Stomach smooth muscle (tissue), 2 donors: ENCODE results near the gene FBXO48.

Experiments
- H3K27ac ChIP-seq: one replicate; pipeline ENCODE4 v1.7.0; 2013; ENCODE audit warnings: mild to moderate bottlenecking, low read length, inconsistent platforms
- H3K27me3 ChIP-seq, 2 donors: one replicate each; pipeline ENCODE4 v1.7.0; 2013; ENCODE audit warnings: low read length in 2 of 2; ENCODE audit not compliant: insufficient read depth in 2 of 2, control insufficient read depth in 1 of 2
- H3K36me3 ChIP-seq, 2 donors: one replicate each; pipeline ENCODE4 v1.7.0; 2013; ENCODE audit warnings: low read length in 2 of 2; ENCODE audit not compliant: control insufficient read depth in 2 of 2, insufficient read depth in 2 of 2
- H3K4me1 ChIP-seq: one replicate; pipeline ENCODE4 v1.7.0; 2013; ENCODE audit warnings: low read length; ENCODE audit not compliant: control insufficient read depth, insufficient read depth
- H3K4me3 ChIP-seq, 2 donors: one replicate each; pipeline ENCODE4 v1.7.0; 2013; ENCODE audit warnings: low read length in 2 of 2
- H3K9ac ChIP-seq, 2 donors: one replicate each; pipeline ENCODE4 v1.7.0; 2013; ENCODE audit warnings: low read length in 2 of 2, mild to moderate bottlenecking in 1 of 2
- H3K9me3 ChIP-seq, 2 donors: one replicate each; pipeline ENCODE4 v1.7.0; 2013; ENCODE audit warnings: low read length in 2 of 2; ENCODE audit not compliant: control insufficient read depth in 2 of 2
- donor health status: healthy.
- donor health status: Pancreatic carcinoma.

FBXO48 gene

GRCh38 chr2:68423966-68424650 is 43.0 kb downstream of the FBXO48 start:
- no peaks in the 10 kb centered on the region for H3K36me3 ChIP-seq
- H3K9me3 ChIP-seq, result no peaks in the 10 kb centered on the region
- H3K4me1 ChIP-seq, result no peaks in the 10 kb centered on the region
- H3K4me3 ChIP-seq, result no peak overlapping the region
- H3K9ac ChIP-seq, result no peak overlapping the region
- no peaks in the 10 kb centered on the region for H3K27me3 ChIP-seq
- H3K27ac ChIP-seq, result no peak overlapping the region

- Histone ChIP-seq H3K9ac (no peak overlapping the region), H3K27ac (no peak overlapping the region), H3K9me3 (no peaks in the 10 kb centered on the region), H3K36me3 (no peaks in the 10 kb centered on the region), H3K27me3 (no peaks in the 10 kb centered on the region), H3K4me3 (no peak overlapping the region), H3K4me1 (no peaks in the 10 kb centered on the region)
These were observed 46.7 kb downstream of the FBXO48 start for GRCh38 chr2:68420254-68420910.

GRCh38 chr2:68418855-68419254 is 48.2 kb downstream of the FBXO48 start:
- Histone ChIP-seq H3K27ac (no peak overlapping the region), H3K4me3 (no peak overlapping the region), H3K36me3 (no peaks in the 10 kb centered on the region), H3K4me1 (no peaks in the 10 kb centered on the region), H3K27me3 (no peaks in the 10 kb centered on the region), H3K9me3 (no peaks in the 10 kb centered on the region), H3K9ac (no peak overlapping the region)

DNA sequence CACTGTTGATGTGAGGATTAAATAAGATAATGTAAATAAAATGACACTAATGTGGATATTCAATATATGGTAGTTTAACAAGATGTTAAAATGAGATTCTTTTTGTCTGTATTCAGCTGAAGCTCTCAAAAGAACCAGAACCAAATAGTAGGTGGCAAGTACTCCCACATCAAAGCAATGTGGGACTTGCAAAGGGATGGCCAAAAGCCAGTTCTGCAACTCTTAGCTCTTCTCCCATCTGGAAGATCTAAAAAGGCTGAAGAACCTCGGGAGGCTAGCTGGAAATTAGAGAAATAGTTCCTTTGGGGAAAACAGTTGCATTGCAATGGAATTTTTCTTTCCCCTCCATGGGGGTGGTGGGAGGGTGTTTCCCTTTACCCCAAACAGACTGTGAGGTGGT is 48.7 kb downstream of the FBXO48 start:
- Histone ChIP-seq H3K9ac (no peak overlapping the region), H3K4me3 (no peak overlapping the region), H3K27me3 (no peaks in the 10 kb centered on the region), H3K36me3 (no peaks in the 10 kb centered on the region), H3K27ac (no peak overlapping the region), H3K4me1 (no peaks in the 10 kb centered on the region), H3K9me3 (no peaks in the 10 kb centered on the region)

DNA sequence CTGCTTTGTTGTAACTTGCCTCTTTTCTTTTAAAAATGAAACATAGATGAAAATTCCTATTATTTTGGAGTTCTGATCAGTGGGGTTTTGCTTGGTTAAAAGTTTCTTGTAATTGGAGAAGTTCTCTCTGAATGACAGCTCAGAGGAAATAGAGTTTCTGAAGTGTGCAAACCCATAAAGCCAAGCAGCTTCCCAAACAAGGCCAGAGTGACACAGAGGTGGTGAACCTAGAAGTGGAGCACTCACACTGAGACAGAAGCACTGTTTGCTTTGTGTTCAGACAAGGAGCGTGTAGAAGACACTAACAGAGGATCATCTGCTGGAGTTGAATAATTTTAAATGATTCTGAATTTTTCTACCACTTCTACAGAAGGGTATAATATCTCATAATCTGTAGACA is 49.2 kb downstream of the FBXO48 start:
- H3K9me3 ChIP-seq, result no peaks in the 10 kb centered on the region
- no peak overlapping the region for H3K27ac ChIP-seq
- H3K27me3 ChIP-seq, result no peaks in the 10 kb centered on the region

GRCh38 chr2:68416081-68416675 is 50.9 kb downstream of the FBXO48 start:
- no peak overlapping the region for H3K9ac ChIP-seq
- H3K4me3 ChIP-seq, result no peak overlapping the region
- no peak overlapping the region for H3K27ac ChIP-seq
- H3K27me3 ChIP-seq, result no peaks in the 10 kb centered on the region
- H3K36me3 ChIP-seq, result no peaks in the 10 kb centered on the region
- no peaks in the 10 kb centered on the region for H3K9me3 ChIP-seq
- H3K4me1 ChIP-seq, result no peaks in the 10 kb centered on the region

More for the DNA sequence above, 49.2 kb downstream of the FBXO48 start:
- H3K4me3 ChIP-seq, result no peak overlapping the region
- H3K4me1 ChIP-seq, result no peaks in the 10 kb centered on the region
- H3K9ac ChIP-seq, result no peak overlapping the region
- no peaks in the 10 kb centered on the region for H3K36me3 ChIP-seq

DNA sequence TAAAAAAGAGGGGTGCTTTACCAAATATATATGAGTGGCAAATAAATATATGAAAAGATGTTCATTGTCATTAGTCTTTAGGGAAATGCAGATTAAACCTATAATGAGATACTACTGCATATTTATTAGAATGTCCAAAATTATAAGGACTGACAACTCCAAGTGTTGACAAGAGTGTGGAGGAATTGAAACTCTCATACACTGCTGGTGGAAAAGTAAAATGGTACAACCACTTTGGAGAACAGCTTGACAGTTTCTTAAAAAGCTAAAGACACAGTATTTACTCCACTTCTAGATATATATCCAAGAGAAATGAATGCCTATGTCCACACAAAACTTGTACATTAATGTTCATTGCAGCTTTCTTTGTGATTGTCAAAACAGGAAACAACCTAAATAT is 51.6 kb downstream of the FBXO48 start:
- no peaks in the 10 kb centered on the region for H3K36me3 ChIP-seq
- no peak overlapping the region for H3K9ac ChIP-seq
- H3K4me3 ChIP-seq, result no peak overlapping the region
- H3K27ac ChIP-seq, result no peak overlapping the region
- H3K9me3 ChIP-seq, result no peaks in the 10 kb centered on the region
- no peaks in the 10 kb centered on the region for H3K4me1 ChIP-seq
- H3K27me3 ChIP-seq, result no peaks in the 10 kb centered on the region

DNA sequence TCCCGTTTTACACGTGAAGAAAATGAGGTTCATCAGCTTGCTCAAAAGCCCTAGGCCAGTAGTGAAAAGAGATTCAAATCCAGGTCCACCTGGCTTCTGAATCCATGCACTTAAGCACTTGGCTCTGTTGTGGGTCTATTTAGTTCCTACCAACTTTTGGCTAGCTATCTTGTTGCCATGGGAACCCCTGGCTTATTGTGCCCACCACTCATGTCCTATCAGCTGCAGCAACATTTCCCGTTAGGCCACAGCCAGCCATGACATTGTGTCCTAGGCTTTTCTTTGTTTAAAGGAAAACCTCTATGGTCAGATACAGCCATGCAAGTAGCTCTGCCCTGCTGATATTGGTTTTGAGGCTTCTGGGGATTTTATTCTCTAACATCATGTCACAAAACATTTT is 52.2 kb downstream of the FBXO48 start:
- Histone ChIP-seq H3K4me1 (no peaks in the 10 kb centered on the region), H3K4me3 (no peak overlapping the region)

DNA sequence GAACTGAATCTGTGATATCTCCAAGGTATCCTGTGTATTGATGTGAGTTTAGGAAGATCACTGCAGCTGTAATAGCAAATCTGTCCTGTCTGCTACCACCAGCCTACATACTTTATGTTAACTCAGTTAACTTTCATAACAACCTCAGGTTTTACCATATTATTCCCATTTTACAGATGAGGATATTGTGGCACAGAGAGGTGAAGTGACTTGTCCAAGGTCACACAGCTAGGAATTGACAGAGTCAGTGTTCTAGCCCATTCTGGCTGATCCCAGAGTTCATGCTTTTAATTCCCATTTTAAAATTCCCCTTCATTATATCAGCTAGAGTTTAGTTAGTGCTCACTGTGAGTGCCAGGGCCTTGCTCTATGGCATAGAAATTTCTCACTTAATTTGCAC is 52.6 kb downstream of the FBXO48 start:
- no peaks in the 10 kb centered on the region for H3K36me3 ChIP-seq
- H3K9ac ChIP-seq, result no peak overlapping the region
- H3K4me3 ChIP-seq, result no peak overlapping the region
- no peaks in the 10 kb centered on the region for H3K9me3 ChIP-seq
- H3K27me3 ChIP-seq, result no peaks in the 10 kb centered on the region
- H3K27ac ChIP-seq, result no peak overlapping the region
- no peaks in the 10 kb centered on the region for H3K4me1 ChIP-seq

More for the DNA sequence above, 52.2 kb downstream of the FBXO48 start:
- no peaks in the 10 kb centered on the region for H3K27me3 ChIP-seq
- H3K36me3 ChIP-seq, result no peaks in the 10 kb centered on the region
- no peak overlapping the region for H3K27ac ChIP-seq
- H3K9ac ChIP-seq, result no peak overlapping the region
- H3K9me3 ChIP-seq, result no peaks in the 10 kb centered on the region

- H3K4me1 ChIP-seq, result no peaks in the 10 kb centered on the region
- H3K4me3 ChIP-seq, result no peak overlapping the region
- no peak overlapping the region for H3K9ac ChIP-seq
- no peaks in the 10 kb centered on the region for H3K36me3 ChIP-seq
- no peak overlapping the region for H3K27ac ChIP-seq
- no peaks in the 10 kb centered on the region for H3K27me3 ChIP-seq
- H3K9me3 ChIP-seq, result no peaks in the 10 kb centered on the region
These were observed 53.6 kb downstream of the FBXO48 start for GRCh38 chr2:68413466-68413865.
